Stimulated activated CD8-positive, alpha-beta memory T cell treated with anti-CD3 and anti-CD28 coated beads, Interleukin-4, amount 100 ng/mL, for 24 hours (primary cell): ENCODE measurements around the gene SULT4A1.

ENCODE experiments used
- DNase-seq: peaks from one replicate; pipeline ENCODE4 v3.0.0-alpha.2; 2020; ENCODE audit warnings: low read depth

The SULT4A1 gene

GRCh38 chr22:43860126-43860525, 2.2 kb downstream of the SULT4A1 start:
- no peak for DNase-seq

GRCh38 chr22:43859621-43860020, 2.7 kb downstream of the SULT4A1 start:
- no peak for DNase-seq

GRCh38 chr22:43859176-43859575, 3.1 kb downstream of the SULT4A1 start:
- no peak for DNase-seq

- no peak for DNase-seq
These were observed 4.0 kb downstream of the SULT4A1 start for GRCh38 chr22:43858156-43858895.

GRCh38 chr22:43857367-43857766, 4.9 kb downstream of the SULT4A1 start:
- DNase-seq, result no peak

GRCh38 chr22:43855431-43855830, 6.9 kb downstream of the SULT4A1 start:
- no peak for DNase-seq

- no peak for DNase-seq
These were observed 7.5 kb downstream of the SULT4A1 start for GRCh38 chr22:43854786-43855271.

- DNase-seq, result no peak
These were observed 8.1 kb downstream of the SULT4A1 start for GRCh38 chr22:43854121-43854785.

GRCh38 chr22:43853328-43853931, 8.9 kb downstream of the SULT4A1 start:
- no peak for DNase-seq

GRCh38 chr22:43852573-43853327, 9.6 kb downstream of the SULT4A1 start:
- no peak for DNase-seq

GRCh38 chr22:43851979-43852307, 10.4 kb downstream of the SULT4A1 start:
- no peak for DNase-seq

GRCh38 chr22:43851058-43851978, 11.0 kb downstream of the SULT4A1 start:
- no peak for DNase-seq

GRCh38 chr22:43850529-43850928, 11.8 kb downstream of the SULT4A1 start:
- DNase-seq, result no peak

GRCh38 chr22:43849731-43850130, 12.6 kb downstream of the SULT4A1 start:
- DNase-seq, result no peak

GRCh38 chr22:43848366-43849171, 13.7 kb downstream of the SULT4A1 start:
- no peak for DNase-seq

GRCh38 chr22:43847376-43848289, 14.7 kb downstream of the SULT4A1 start:
- DNase-seq, result no peak

GRCh38 chr22:43846966-43847365, 15.3 kb downstream of the SULT4A1 start:
- DNase-seq, result no peak

- DNase-seq, result no peak
These were observed 16.3 kb downstream of the SULT4A1 start for GRCh38 chr22:43845981-43846380.
